Uterus (tissue), 2 donors: Measurements from ENCODE around the gene RNF175.

Source experiments
- CTCF ChIP-seq, 4 experiments: fragments of 200-600 bp in 2 of 4; fragments of 450-650 bp in 2 of 4; sonication (generic) in 2 of 4; IDR thresholded peaks; one replicate each; pipeline ENCODE4 v1.5.1; 2016 to 2019; ENCODE audit warnings: antibody characterized with exemption in 4 of 4, mild to moderate bottlenecking in 2 of 4, moderate library complexity in 1 of 4
- POLR2A ChIP-seq, 2 donors: fragments of 450-650 bp; IDR thresholded peaks; one replicate each; pipeline ENCODE4 v1.6.1; 2016; ENCODE audit warnings: antibody characterized with exemption in 2 of 2, mild to moderate bottlenecking in 1 of 2, moderate library complexity in 1 of 2

GRCh38 chr4:153757407-153757806, 2.4 kb downstream of the RNF175 start:
- no peak for TF ChIP-seq CTCF (IDR thresholded peaks at IDR 0.05)
- no peak for TF ChIP-seq POLR2A (IDR thresholded peaks at IDR 0.05)
